Transverse colon (tissue), 4 donors: ENCODE results near the gene VWCE. TPM values are rescaled to one million over a fixed set of nuclear protein-coding genes. Genes with fewer than 3 reads are reported as not detected.
"Not testable (repeated sequence)": the region's sequence is repeated elsewhere in the genome, so short reads cannot be mapped to it uniquely, and the experiment has no call there.

Source experiments
- DNase-seq: peaks from one replicate; pipeline ENCODE4 v3.0.0-alpha.2; 2019
- H3K27ac ChIP-seq, 4 donors: fragments of 200-600 bp; sonication (generic); 2 replicates each; pipeline ENCODE4 v1.5.1; 2016 to 2018; ENCODE audit warnings: inconsistent platforms in 4 of 4
- H3K27me3 ChIP-seq: fragments of 200-600 bp; sonication (generic); 2 replicates; pipeline ENCODE4 v1.5.1; 2017; ENCODE audit warnings: inconsistent platforms
- H3K36me3 ChIP-seq, 4 donors: fragments of 200-600 bp; sonication (generic); 2 replicates each; pipeline ENCODE4 v1.5.1; 2017 to 2019; ENCODE audit warnings: inconsistent platforms in 4 of 4
- H3K4me1 ChIP-seq, 4 donors: fragments of 200-600 bp; sonication (generic); 2 replicates each; pipeline ENCODE4 v1.5.1; 2017 to 2020; ENCODE audit warnings: inconsistent platforms in 4 of 4
- H3K4me3 ChIP-seq, 4 donors: fragments of 200-600 bp; sonication (generic); 1 replicate in 1 of 4; 2 replicates in 3 of 4; pipeline versions ENCODE4 v1.5.1 to v1.6.1; 2017 to 2019; ENCODE audit warnings: inconsistent platforms in 4 of 4
- H3K9me3 ChIP-seq, 2 donors: fragments of 200-600 bp; sonication (generic); 2 replicates each; pipeline ENCODE4 v1.5.1; 2017 to 2019; ENCODE audit warnings: inconsistent platforms in 2 of 2
- WGBS, 2 donors: methylation state at CpG; one replicate each; pipeline ENCODE4 v1.1.5; 2018; ENCODE audit warnings: low coverage in 1 of 2; 5-methylcytosine and 5-hydroxymethylcytosine counted together
- in situ Hi-C, 4 donors: fragments of 200-750 bp; cut with MboI; loops; one replicate each; pipeline versions ENCODE4 v1.15.0 to v1.15.1; 2017; ENCODE audit warnings: low sequenced_read_pairs in 3 of 4, low pct_ligation_motif_present in 1 of 4, low pct_unique_long_range_greater_than_20kb in 1 of 4
- intact Hi-C: fragments of 100-400 bp; cut with DNase I; formaldehyde crosslinking; loops from one replicate; pipeline ENCODE4 v1.15.1; 2023; ENCODE audit warnings: low total_unique reads
- total RNA-seq, 4 donors: library from RNA; depleted of rRNA; stranded (reverse); fragments of >200 nt; gene quantifications; one replicate each; pipeline ENCODE4 v1.1.0, GENCODE V29; 2016

VWCE gene
- total RNA-seq, 4 donors from 2014 or later, result 0.16 to 2.2 (median 0.41) TPM; not detected in 1

GRCh38 chr11:61231033-61231432 lies 64.1 kb downstream of the VWCE start:
- H3K4me1 ChIP-seq, H3K27ac ChIP-seq, intact Hi-C loops, in situ Hi-C loops, H3K27me3 ChIP-seq, H3K9me3 ChIP-seq, H3K4me3 ChIP-seq, DNase-seq, H3K36me3 ChIP-seq: not testable (repeated sequence)
- no CpG with 5 or more reads among the region's 15 CpGs for WGBS, 2 donors

GRCh38 chr11:61229458-61229857 lies 65.7 kb downstream of the VWCE start:
- WGBS, 2 donors, result no CpG with 5 or more reads among the region's 6 CpGs
- H3K9me3 ChIP-seq, H3K36me3 ChIP-seq, H3K4me1 ChIP-seq, DNase-seq, H3K27ac ChIP-seq, H3K4me3 ChIP-seq, in situ Hi-C loops, H3K27me3 ChIP-seq, intact Hi-C loops: not testable (repeated sequence)

GRCh38 chr11:61226457-61227137 lies 68.5 kb downstream of the VWCE start:
- in situ Hi-C loops, H3K9me3 ChIP-seq, H3K27me3 ChIP-seq, H3K27ac ChIP-seq, DNase-seq, H3K4me1 ChIP-seq, H3K36me3 ChIP-seq, H3K4me3 ChIP-seq, intact Hi-C loops: not testable (repeated sequence)
- no CpG with 5 or more reads among the region's 10 CpGs for WGBS, 2 donors

GRCh38 chr11:61222692-61223091 lies 72.4 kb downstream of the VWCE start:
- H3K27me3 ChIP-seq, H3K9me3 ChIP-seq, H3K27ac ChIP-seq, intact Hi-C loops, DNase-seq, in situ Hi-C loops, H3K36me3 ChIP-seq, H3K4me3 ChIP-seq, H3K4me1 ChIP-seq: not testable (repeated sequence)
- WGBS, 2 donors, result no CpG with 5 or more reads among the region's 5 CpGs

GRCh38 chr11:61222047-61222446 lies 73.1 kb downstream of the VWCE start, which contains the start of gene PGA4:
Gene PGA4 (plus strand): TSS chr11:61222347. CDS start chr11:61222401, 54 bp downstream.
- H3K4me3 ChIP-seq, H3K27me3 ChIP-seq, H3K4me1 ChIP-seq, in situ Hi-C loops, DNase-seq, H3K9me3 ChIP-seq, intact Hi-C loops, H3K27ac ChIP-seq, H3K36me3 ChIP-seq: not testable (repeated sequence)
- WGBS, 2 donors, result no CpG with 5 or more reads among the region's 8 CpGs

- H3K27ac ChIP-seq, H3K4me1 ChIP-seq, H3K4me3 ChIP-seq, in situ Hi-C loops, H3K36me3 ChIP-seq, H3K9me3 ChIP-seq, H3K27me3 ChIP-seq, intact Hi-C loops, DNase-seq: not testable (repeated sequence)
- WGBS, 2 donors, result 78% methylated on average over 5 of the region's 5 CpGs; no CpG with 5 or more reads in 1 of the 2 donors
Observed at GRCh38 chr11:61219016-61219415, 76.1 kb downstream of the VWCE start.

GRCh38 chr11:61218306-61218705 lies 76.8 kb downstream of the VWCE start:
- H3K27ac ChIP-seq, H3K27me3 ChIP-seq, intact Hi-C loops, H3K4me3 ChIP-seq, DNase-seq, H3K9me3 ChIP-seq, H3K4me1 ChIP-seq, in situ Hi-C loops, H3K36me3 ChIP-seq: not testable (repeated sequence)
- WGBS, 2 donors, result no CpG with 5 or more reads among the region's 4 CpGs

- DNase-seq, H3K4me1 ChIP-seq, H3K27me3 ChIP-seq, in situ Hi-C loops, H3K36me3 ChIP-seq, intact Hi-C loops, H3K9me3 ChIP-seq, H3K4me3 ChIP-seq, H3K27ac ChIP-seq: not testable (repeated sequence)
- WGBS, 2 donors, result no CpG with 5 or more reads among the region's 3 CpGs
Observed at GRCh38 chr11:61213711-61214324, 81.3 kb downstream of the VWCE start.

GRCh38 chr11:61212202-61212601 lies 82.9 kb downstream of the VWCE start:
- intact Hi-C loops, H3K9me3 ChIP-seq, H3K4me3 ChIP-seq, DNase-seq, H3K4me1 ChIP-seq, H3K27ac ChIP-seq, H3K36me3 ChIP-seq, in situ Hi-C loops, H3K27me3 ChIP-seq: not testable (repeated sequence)
- WGBS, 2 donors, result no CpG with 5 or more reads among the region's 15 CpGs

- 69 to 71% methylated on average over 6 of the region's 10 CpGs for WGBS, 2 donors
- not testable (repeated sequence) for H3K36me3 ChIP-seq
Observed at GRCh38 chr11:61211327-61211952, 83.7 kb downstream of the VWCE start.

GRCh38 chr11:61210629-61211028 lies 84.5 kb downstream of the VWCE start:
- intact Hi-C loops, H3K27me3 ChIP-seq, H3K4me3 ChIP-seq, H3K4me1 ChIP-seq, H3K36me3 ChIP-seq, DNase-seq, in situ Hi-C loops, H3K27ac ChIP-seq, H3K9me3 ChIP-seq: not testable (repeated sequence)
- whole genome bisulfite sequencing, 2 donors, result no CpG with 5 or more reads among the region's 6 CpGs

More at GRCh38 chr11:61211327-61211952, 83.7 kb downstream of the VWCE start:
- intact Hi-C loops, H3K4me3 ChIP-seq, H3K27me3 ChIP-seq, in situ Hi-C loops, H3K4me1 ChIP-seq, DNase-seq, H3K9me3 ChIP-seq, H3K27ac ChIP-seq: not testable (repeated sequence)
